ENCODE measurements around the gene IMPDH1. TPM values are rescaled to one million over a fixed set of nuclear protein-coding genes. Genes with fewer than 3 reads are reported as not detected.

Gene IMPDH1
- total and polyA plus RNA-seq, 10 of the 15 experiments (the other 5 are each of a cell fraction or from before 2014, with no cell fraction given): 0.50 to 61.3 (median 41.8) TPM

DNA sequence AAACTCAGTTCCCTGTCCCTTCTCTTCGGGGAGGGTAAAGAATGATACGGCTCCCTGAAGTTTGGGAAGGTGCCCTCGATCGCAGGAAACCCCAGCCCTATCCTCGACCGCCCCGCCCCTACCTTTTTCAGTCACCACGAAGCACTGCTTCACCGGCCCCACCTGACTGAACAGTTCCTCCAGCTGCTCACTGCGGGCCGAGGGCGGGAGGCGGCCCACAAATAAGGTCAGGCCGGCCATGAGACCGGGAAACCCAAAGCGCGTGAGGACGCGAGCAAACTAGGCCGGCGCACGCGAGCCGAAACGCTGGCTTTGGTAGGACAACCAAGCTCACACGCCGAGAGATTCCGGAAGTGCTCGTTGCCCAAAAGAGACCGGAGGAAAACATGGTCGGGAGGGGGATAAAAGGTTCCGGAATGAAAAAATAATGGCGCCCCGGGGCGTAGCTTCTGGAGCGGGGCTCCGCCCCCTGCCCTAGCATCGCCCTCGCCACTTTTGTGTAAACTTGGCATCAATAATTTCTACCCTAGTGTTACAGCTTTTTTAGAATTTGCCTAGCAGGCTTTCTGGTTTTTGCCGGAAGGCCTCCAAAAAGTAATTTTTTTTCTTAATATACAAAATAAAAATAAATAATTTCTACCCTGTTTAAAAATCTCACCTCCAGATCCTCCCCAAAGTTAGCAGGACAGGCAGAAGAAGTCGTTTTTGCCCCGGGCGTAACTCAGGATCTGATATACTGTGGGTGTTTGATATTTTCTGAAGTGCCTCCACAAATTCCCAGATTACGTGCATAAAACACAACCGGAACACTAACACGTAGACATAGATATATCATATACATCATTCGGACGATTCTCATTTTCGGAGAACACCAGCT, 66.0 kb downstream of the IMPDH1 start, which contains the start of gene RBM28 (continued):
- TF ChIP-seq, protein P1, sequence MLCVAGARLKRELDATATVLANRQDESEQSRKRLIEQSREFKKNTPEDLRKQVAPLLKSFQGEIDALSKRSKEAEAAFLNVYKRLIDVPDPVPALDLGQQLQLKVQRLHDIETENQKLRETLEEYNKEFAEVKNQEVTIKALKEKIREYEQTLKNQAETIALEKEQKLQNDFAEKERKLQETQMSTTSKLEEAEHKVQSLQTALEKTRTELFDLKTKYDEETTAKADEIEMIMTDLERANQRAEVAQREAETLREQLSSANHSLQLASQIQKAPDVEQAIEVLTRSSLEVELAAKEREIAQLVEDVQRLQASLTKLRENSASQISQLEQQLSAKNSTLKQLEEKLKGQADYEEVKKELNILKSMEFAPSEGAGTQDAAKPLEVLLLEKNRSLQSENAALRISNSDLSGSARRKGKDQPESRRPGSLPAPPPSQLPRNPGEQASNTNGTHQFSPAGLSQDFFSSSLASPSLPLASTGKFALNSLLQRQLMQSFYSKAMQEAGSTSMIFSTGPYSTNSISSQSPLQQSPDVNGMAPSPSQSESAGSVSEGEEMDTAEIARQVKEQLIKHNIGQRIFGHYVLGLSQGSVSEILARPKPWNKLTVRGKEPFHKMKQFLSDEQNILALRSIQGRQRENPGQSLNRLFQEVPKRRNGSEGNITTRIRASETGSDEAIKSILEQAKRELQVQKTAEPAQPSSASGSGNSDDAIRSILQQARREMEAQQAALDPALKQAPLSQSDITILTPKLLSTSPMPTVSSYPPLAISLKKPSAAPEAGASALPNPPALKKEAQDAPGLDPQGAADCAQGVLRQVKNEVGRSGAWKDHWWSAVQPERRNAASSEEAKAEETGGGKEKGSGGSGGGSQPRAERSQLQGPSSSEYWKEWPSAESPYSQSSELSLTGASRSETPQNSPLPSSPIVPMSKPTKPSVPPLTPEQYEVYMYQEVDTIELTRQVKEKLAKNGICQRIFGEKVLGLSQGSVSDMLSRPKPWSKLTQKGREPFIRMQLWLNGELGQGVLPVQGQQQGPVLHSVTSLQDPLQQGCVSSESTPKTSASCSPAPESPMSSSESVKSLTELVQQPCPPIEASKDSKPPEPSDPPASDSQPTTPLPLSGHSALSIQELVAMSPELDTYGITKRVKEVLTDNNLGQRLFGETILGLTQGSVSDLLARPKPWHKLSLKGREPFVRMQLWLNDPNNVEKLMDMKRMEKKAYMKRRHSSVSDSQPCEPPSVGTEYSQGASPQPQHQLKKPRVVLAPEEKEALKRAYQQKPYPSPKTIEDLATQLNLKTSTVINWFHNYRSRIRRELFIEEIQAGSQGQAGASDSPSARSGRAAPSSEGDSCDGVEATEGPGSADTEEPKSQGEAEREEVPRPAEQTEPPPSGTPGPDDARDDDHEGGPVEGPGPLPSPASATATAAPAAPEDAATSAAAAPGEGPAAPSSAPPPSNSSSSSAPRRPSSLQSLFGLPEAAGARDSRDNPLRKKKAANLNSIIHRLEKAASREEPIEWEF (IDR thresholded peaks at IDR 0.05; ENCODE audit: insufficient replicate concordance, low read depth, low read length): no peak
- TF ChIP-seq SREBF2 (IDR thresholded peaks at IDR 0.05; ENCODE audit: low read length) (no peak), KLF5 (IDR thresholded peaks at IDR 0.05; ENCODE audit: partially characterized antibody) (peak; percentile 92), KAT2A (conservative IDR thresholded peaks at IDR 0.05; ENCODE audit: control insufficient read depth, low read depth, low read length) (no peak), RAD51 (IDR thresholded peaks at IDR 0.05) (peak; percentile 18; the same call in 1 of the 2 replicates), SREBF1 (IDR thresholded peaks at IDR 0.05; ENCODE audit: low read length) (no peak), STAT3 (IDR thresholded peaks at IDR 0.05; ENCODE audit: low read depth, low read length) (no peak), EZH2 (IDR thresholded peaks at IDR 0.05; ENCODE audit: borderline replicate concordance, control insufficient read depth, low read depth, low read length) (no peak), IRF4 (IDR thresholded peaks at IDR 0.05; ENCODE audit: low read depth, low read length) (no peak), SMARCA5 (IDR thresholded peaks at IDR 0.05) (peak; percentile 20; the same call in 1 of the 2 replicates), HDAC6 (IDR thresholded peaks at IDR 0.05; ENCODE audit: unreplicated experiment) (no peak), NR2F1 (conservative IDR thresholded peaks at IDR 0.05) (peak; percentile 41; the same call in 1 of the 2 replicates), TCF12 (IDR thresholded peaks at IDR 0.05; ENCODE audit: low read depth, low read length) (peak; percentile 66; the same call in 1 of the 2 replicates), CREM (IDR thresholded peaks at IDR 0.05; ENCODE audit: low read depth) (peak; percentile 70; the same call in 1 of the 2 replicates), POU2F2 (IDR thresholded peaks at IDR 0.05; ENCODE audit: borderline replicate concordance, low read depth, low read length) (peak; percentile 86), SIX5 (IDR thresholded peaks at IDR 0.05; ENCODE audit: low read depth, low read length, severe bottlenecking) (peak; percentile 81)
- TF ChIP-seq, protein P2, sequence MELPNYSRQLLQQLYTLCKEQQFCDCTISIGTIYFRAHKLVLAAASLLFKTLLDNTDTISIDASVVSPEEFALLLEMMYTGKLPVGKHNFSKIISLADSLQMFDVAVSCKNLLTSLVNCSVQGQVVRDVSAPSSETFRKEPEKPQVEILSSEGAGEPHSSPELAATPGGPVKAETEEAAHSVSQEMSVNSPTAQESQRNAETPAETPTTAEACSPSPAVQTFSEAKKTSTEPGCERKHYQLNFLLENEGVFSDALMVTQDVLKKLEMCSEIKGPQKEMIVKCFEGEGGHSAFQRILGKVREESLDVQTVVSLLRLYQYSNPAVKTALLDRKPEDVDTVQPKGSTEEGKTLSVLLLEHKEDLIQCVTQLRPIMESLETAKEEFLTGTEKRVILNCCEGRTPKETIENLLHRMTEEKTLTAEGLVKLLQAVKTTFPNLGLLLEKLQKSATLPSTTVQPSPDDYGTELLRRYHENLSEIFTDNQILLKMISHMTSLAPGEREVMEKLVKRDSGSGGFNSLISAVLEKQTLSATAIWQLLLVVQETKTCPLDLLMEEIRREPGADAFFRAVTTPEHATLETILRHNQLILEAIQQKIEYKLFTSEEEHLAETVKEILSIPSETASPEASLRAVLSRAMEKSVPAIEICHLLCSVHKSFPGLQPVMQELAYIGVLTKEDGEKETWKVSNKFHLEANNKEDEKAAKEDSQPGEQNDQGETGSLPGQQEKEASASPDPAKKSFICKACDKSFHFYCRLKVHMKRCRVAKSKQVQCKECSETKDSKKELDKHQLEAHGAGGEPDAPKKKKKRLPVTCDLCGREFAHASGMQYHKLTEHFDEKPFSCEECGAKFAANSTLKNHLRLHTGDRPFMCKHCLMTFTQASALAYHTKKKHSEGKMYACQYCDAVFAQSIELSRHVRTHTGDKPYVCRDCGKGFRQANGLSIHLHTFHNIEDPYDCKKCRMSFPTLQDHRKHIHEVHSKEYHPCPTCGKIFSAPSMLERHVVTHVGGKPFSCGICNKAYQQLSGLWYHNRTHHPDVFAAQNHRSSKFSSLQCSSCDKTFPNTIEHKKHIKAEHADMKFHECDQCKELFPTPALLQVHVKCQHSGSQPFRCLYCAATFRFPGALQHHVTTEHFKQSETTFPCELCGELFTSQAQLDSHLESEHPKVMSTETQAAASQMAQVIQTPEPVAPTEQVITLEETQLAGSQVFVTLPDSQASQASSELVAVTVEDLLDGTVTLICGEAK (IDR thresholded peaks at IDR 0.05; ENCODE audit: borderline replicate concordance): peak; percentile 99
- TF ChIP-seq, protein P3, sequence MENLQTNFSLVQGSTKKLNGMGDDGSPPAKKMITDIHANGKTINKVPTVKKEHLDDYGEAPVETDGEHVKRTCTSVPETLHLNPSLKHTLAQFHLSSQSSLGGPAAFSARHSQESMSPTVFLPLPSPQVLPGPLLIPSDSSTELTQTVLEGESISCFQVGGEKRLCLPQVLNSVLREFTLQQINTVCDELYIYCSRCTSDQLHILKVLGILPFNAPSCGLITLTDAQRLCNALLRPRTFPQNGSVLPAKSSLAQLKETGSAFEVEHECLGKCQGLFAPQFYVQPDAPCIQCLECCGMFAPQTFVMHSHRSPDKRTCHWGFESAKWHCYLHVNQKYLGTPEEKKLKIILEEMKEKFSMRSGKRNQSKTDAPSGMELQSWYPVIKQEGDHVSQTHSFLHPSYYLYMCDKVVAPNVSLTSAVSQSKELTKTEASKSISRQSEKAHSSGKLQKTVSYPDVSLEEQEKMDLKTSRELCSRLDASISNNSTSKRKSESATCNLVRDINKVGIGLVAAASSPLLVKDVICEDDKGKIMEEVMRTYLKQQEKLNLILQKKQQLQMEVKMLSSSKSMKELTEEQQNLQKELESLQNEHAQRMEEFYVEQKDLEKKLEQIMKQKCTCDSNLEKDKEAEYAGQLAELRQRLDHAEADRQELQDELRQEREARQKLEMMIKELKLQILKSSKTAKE (IDR thresholded peaks at IDR 0.05; ENCODE audit: low read depth, poor library complexity, severe bottlenecking): peak; percentile 61

Data from GM12878 (cell line).